Measurements from ENCODE around the gene HPS3. TPM values are rescaled to one million over a fixed set of nuclear protein-coding genes. Genes with fewer than 3 reads are reported as not detected.
"Not testable (repeated sequence)": the region's sequence is repeated elsewhere in the genome, so short reads cannot be mapped to it uniquely, and the experiment has no call there.

HPS3 gene
- total RNA-seq, 2 experiments from 2014 or later = 16.4 to 18.2 TPM

GRCh38 chr3:149186721-149187120, 57.3 kb downstream of the HPS3 start:
- Mint-ChIP-seq H3K27ac (no peak overlapping the region), H3K4me3 (no peak overlapping the region), H3K27me3 (peaks cover 2% of the 10 kb centered on the region), H3K36me3 (ENCODE audit: low read depth) (no peaks in the 10 kb centered on the region), H3K9me3 (no peaks in the 10 kb centered on the region), H3K4me1 (ENCODE audit: low read depth) (no peaks in the 10 kb centered on the region)
- TF ChIP-seq, protein P1, sequence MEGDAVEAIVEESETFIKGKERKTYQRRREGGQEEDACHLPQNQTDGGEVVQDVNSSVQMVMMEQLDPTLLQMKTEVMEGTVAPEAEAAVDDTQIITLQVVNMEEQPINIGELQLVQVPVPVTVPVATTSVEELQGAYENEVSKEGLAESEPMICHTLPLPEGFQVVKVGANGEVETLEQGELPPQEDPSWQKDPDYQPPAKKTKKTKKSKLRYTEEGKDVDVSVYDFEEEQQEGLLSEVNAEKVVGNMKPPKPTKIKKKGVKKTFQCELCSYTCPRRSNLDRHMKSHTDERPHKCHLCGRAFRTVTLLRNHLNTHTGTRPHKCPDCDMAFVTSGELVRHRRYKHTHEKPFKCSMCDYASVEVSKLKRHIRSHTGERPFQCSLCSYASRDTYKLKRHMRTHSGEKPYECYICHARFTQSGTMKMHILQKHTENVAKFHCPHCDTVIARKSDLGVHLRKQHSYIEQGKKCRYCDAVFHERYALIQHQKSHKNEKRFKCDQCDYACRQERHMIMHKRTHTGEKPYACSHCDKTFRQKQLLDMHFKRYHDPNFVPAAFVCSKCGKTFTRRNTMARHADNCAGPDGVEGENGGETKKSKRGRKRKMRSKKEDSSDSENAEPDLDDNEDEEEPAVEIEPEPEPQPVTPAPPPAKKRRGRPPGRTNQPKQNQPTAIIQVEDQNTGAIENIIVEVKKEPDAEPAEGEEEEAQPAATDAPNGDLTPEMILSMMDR (IDR thresholded peaks at IDR 0.05) = no peak
- POLR2A ChIA-PET = no interaction called here
- no peak for DNase-seq
- CTCF ChIA-PET = no interaction called here
- no peak for ATAC-seq
- intact Hi-C loops (cut with micrococcal nuclease) = no loop called here

DNA sequence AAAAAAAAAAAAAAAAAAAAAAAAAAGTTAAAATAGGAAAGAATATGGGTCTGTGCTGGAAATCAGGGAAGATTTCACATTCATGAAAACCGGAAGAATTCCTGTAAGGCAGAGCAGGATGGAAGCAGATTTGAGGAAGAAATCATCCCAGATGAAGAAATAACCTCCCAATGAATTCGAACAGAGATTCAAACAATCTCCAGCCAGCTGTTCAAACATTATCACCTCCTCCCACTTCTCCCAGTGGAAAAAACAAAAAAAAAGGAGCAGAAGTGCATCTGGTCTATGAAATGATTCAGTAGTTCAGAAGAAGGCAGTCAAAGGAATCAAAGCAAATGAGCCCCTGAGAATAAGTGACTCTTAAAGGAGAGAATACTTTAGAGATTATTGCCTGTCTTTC, 59.1 kb downstream of the HPS3 start:
- no peaks in the 10 kb centered on the region for H3K9me3 Mint-ChIP-seq
- no peak overlapping the region for H3K27ac Mint-ChIP-seq
- no peaks in the 10 kb centered on the region for H3K4me1 Mint-ChIP-seq (ENCODE audit: low read depth)
- CTCF ChIA-PET = no interaction called here
- H3K27me3 Mint-ChIP-seq = peaks cover 2% of the 10 kb centered on the region
- ATAC-seq (no peak), DNase-seq (no peak)
- H3K4me3 Mint-ChIP-seq = no peak overlapping the region
- H3K36me3 Mint-ChIP-seq (ENCODE audit: low read depth) = no peaks in the 10 kb centered on the region
- intact Hi-C loops (cut with micrococcal nuclease) = no loop called here
- POLR2A ChIA-PET = no interaction called here
- TF ChIP-seq, protein P1 (IDR thresholded peaks at IDR 0.05) = no peak

GRCh38 chr3:149195221-149195620, 65.8 kb downstream of the HPS3 start:
- CTCF ChIA-PET = no interaction called here

DNA sequence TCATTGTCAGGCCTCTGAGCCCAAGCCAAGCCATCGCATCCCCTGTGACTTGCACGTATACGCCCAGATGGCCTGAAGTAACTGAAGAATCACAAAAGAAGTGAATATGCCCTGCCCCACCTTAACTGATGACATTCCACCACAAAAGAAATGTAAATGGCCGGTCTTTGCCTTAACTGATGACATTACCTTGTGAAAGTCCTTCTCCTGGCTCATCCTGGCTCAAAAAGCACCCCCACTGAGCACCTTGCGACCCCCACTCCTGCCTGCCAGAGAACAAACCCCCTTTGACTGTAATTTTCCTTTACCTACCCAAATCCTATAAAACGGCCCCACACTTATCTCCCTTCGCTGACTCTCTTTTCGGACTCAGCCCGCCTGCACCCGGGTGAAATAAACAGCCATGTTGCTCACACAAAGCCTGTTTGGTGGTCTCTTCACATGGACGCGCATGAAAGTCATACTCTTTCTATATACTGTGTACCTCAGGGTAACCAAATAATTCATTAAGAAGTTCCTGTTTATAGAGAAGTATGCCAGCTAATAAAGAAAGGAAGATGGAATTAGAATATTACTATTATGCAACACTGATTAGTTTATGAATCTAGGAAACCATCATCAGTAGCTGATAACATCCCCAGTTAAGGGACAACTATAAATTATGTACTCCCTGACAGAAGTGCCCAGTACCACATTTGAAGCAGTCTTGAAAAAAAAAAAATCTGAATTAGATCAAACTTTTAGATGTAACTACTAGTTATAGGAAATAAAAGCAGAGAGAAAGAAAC, 67.6 kb downstream of the HPS3 start:
- H3K27ac Mint-ChIP-seq; H3K4me1 Mint-ChIP-seq (ENCODE audit: low read depth); DNase-seq; H3K36me3 Mint-ChIP-seq (ENCODE audit: low read depth); H3K9me3 Mint-ChIP-seq; intact Hi-C loops (cut with micrococcal nuclease); POLR2A ChIA-PET; CTCF ChIA-PET; ATAC-seq; H3K4me3 Mint-ChIP-seq; H3K27me3 Mint-ChIP-seq: not testable (repeated sequence)

More at GRCh38 chr3:149195221-149195620, 65.8 kb downstream of the HPS3 start:
- Mint-ChIP-seq H3K27me3 (peaks cover under 1% of the 10 kb centered on the region), H3K4me1 (ENCODE audit: low read depth) (no peaks in the 10 kb centered on the region), H3K36me3 (ENCODE audit: low read depth) (no peaks in the 10 kb centered on the region), H3K9me3 (no peaks in the 10 kb centered on the region), H3K27ac (no peak overlapping the region), H3K4me3 (no peak overlapping the region)
- POLR2A ChIA-PET = no interaction called here
- DNase-seq (no peak), ATAC-seq (no peak)
- TF ChIP-seq, protein P1 (IDR thresholded peaks at IDR 0.05) = no peak
- intact Hi-C loops (cut with micrococcal nuclease) = no loop called here

- ChIA-PET CTCF (no interaction called here), POLR2A (no interaction called here)
- intact Hi-C loops (cut with micrococcal nuclease) = no loop called here
- H3K9me3 Mint-ChIP-seq = no peaks in the 10 kb centered on the region
- H3K27me3 Mint-ChIP-seq = peaks cover 1% of the 10 kb centered on the region
- H3K27ac Mint-ChIP-seq = no peak overlapping the region
- no peaks in the 10 kb centered on the region for H3K4me1 Mint-ChIP-seq (ENCODE audit: low read depth)
- ATAC-seq = no peak
- DNase-seq = no peak
- TF ChIP-seq, protein P1 (IDR thresholded peaks at IDR 0.05) = no peak
- H3K36me3 Mint-ChIP-seq (ENCODE audit: low read depth) = no peaks in the 10 kb centered on the region
- no peak overlapping the region for H3K4me3 Mint-ChIP-seq
Measured at GRCh38 chr3:149197669-149198068, 68.2 kb downstream of the HPS3 start.
